ENCODE measurements around the gene HCAR3. TPM values are rescaled to one million over a fixed set of nuclear protein-coding genes. Genes with fewer than 3 reads are reported as not detected.
A peak's percentile ranks its signal among the peaks of the same experiment; 100 is the strongest.
"Not testable (repeated sequence)": the region's sequence is repeated elsewhere in the genome, so short reads cannot be mapped to it uniquely, and the experiment has no call there.

The HCAR3 gene
- 10 to 100 TPM in 1 of 2 donors, 1 to 10 TPM in 1; 7.5 to 10.2 TPM for polyA plus RNA-seq

DNA sequence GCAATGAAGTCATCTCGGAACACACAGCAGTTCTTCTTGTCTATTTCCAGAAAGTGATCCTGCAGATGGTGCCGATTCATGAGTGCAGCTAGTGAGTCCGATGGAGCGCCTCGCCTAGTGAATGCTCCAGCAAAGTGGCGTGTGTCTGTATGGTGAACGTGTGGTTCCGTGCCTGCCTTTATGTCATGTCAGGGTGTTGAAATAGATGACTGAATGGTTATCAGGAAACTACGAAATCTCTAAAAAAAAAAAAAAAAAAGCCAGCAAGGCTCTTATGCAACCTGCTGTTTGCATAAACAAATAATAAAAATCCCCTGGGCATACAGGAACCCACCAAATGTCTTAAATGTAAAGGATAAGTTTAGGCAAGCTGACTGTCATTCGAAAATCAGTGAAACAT, at the start of gene HCAR3:
Gene HCAR3 (minus strand): TSS at position 154 of the 400 bp plus-strand sequence. CDS start 74 bp downstream, at position 80.
- H3K4me1 ChIP-seq (ENCODE audit: control insufficient read depth in 2 of 2, insufficient read depth in 2 of 2, low read length in 1 of 2); H3K27me3 ChIP-seq (ENCODE audit: control insufficient read depth in 1 of 2, insufficient read depth in 2 of 2, low read length in 2 of 2); H3K36me3 ChIP-seq (ENCODE audit: control insufficient read depth in 2 of 2, insufficient read depth in 2 of 2, low read length in 1 of 2); H3K9me3 ChIP-seq (ENCODE audit: control insufficient read depth in 2 of 2, insufficient read depth in 1 of 2, low read depth in 1 of 2, low read length in 1 of 2): not testable (repeated sequence)
- Histone ChIP-seq H3K4me3 (ENCODE audit: low read depth in 1 of 2, low read length in 2 of 2) (peak within 1 kb of the TSS; percentile 28 to 41), H3K27ac (ENCODE audit: low read depth in 2 of 2, low read length in 1 of 2) (peak within 1 kb of the TSS; percentile 59 to 85)
- WGBS, 2 donors = 56 to 57% methylated on average over 10 of the region's 10 CpGs

DNA sequence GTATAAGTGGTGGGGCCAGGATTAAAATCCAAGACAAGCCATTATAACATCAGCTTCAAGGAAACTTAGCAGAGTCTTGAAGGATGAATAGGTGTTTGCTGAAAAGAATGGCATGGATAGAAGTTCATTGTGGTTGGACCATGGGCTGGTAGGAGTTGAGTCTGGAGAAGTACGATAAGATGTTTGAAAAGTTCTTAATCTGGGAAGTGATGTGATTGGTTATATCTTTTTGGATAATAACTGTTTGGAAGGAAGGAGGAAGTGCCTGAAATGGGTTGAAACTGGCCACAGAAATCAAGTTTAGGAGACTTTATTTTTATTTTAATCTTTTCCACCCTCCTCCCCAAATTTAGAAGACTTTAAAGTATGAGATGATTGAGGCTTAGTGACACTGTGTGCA, 41.0 kb upstream of the HCAR3 start:
- 88 to 91% methylated on average over 1 of the region's 1 CpG for WGBS, 2 donors
- no peaks in the 10 kb centered on the region for H3K9me3 ChIP-seq (ENCODE audit: control insufficient read depth in 2 of 2, insufficient read depth in 1 of 2, low read depth in 1 of 2, low read length in 1 of 2)
- no peak overlapping the region for H3K27ac ChIP-seq (ENCODE audit: low read depth in 2 of 2, low read length in 1 of 2)
- H3K4me3 ChIP-seq (ENCODE audit: low read depth in 1 of 2, low read length in 2 of 2) = no peak overlapping the region
- peaks cover 0 to 12% of the 10 kb centered on the region in 2 donors for H3K36me3 ChIP-seq (ENCODE audit: control insufficient read depth in 2 of 2, insufficient read depth in 2 of 2, low read length in 1 of 2)
- no peaks in the 10 kb centered on the region for H3K27me3 ChIP-seq (ENCODE audit: control insufficient read depth in 1 of 2, insufficient read depth in 2 of 2, low read length in 2 of 2)
- peaks cover 0 to 2% of the 10 kb centered on the region in 2 donors for H3K4me1 ChIP-seq (ENCODE audit: control insufficient read depth in 2 of 2, insufficient read depth in 2 of 2, low read length in 1 of 2)

DNA sequence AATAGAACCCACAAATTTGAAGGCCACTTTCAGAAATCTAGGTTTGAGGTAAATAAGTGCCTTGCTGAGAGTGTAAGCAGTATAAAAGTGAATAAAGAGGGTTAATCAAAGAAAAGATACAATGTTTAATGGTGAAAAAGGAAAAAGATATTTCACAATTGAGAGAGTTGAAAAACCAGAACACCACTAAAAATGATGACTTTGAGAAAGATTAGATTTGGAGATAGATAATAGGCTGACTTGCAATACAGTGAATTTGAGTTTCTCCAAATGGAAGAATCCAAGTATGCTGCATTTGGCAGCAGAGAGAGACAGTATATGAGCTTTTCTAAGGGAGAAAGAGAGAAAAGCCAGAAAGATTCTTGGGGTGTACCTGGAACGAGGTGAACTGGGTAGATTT, 38.2 kb upstream of the HCAR3 start:
- Histone ChIP-seq H3K36me3 (ENCODE audit: control insufficient read depth in 2 of 2, insufficient read depth in 2 of 2, low read length in 1 of 2) (peaks cover 0 to 6% of the 10 kb centered on the region in 2 donors), H3K27me3 (ENCODE audit: control insufficient read depth in 1 of 2, insufficient read depth in 2 of 2, low read length in 2 of 2) (no peaks in the 10 kb centered on the region), H3K4me3 (ENCODE audit: low read depth in 1 of 2, low read length in 2 of 2) (no peak overlapping the region), H3K9me3 (ENCODE audit: control insufficient read depth in 2 of 2, insufficient read depth in 1 of 2, low read depth in 1 of 2, low read length in 1 of 2) (no peaks in the 10 kb centered on the region), H3K4me1 (ENCODE audit: control insufficient read depth in 2 of 2, insufficient read depth in 2 of 2, low read length in 1 of 2) (peaks cover 0 to 5% of the 10 kb centered on the region in 2 donors), H3K27ac (ENCODE audit: low read depth in 2 of 2, low read length in 1 of 2) (no peak overlapping the region)
- WGBS, 2 donors = 78 to 94% methylated on average over 1 of the region's 1 CpG

DNA sequence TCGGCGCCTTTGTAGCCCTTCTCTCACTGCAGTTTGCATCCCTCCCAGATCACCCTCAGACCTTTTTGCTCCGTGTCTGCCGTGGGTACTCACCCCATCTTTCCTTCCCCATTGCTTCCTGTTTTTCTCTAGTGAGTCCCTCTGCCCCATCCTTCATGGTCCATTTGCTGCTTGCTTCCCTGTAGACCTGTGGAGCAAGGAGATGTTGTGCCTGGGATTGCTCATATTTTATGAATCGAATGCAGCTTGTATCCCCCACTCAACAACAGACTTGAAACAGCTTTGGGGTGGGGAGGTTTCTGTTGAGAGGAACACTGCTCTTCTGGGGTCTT, 36.7 kb upstream of the HCAR3 start:
- WGBS, 2 donors = 5 to 6% methylated on average over 5 of the region's 5 CpGs
- no peaks in the 10 kb centered on the region for H3K9me3 ChIP-seq (ENCODE audit: control insufficient read depth in 2 of 2, insufficient read depth in 1 of 2, low read depth in 1 of 2, low read length in 1 of 2)

DNA sequence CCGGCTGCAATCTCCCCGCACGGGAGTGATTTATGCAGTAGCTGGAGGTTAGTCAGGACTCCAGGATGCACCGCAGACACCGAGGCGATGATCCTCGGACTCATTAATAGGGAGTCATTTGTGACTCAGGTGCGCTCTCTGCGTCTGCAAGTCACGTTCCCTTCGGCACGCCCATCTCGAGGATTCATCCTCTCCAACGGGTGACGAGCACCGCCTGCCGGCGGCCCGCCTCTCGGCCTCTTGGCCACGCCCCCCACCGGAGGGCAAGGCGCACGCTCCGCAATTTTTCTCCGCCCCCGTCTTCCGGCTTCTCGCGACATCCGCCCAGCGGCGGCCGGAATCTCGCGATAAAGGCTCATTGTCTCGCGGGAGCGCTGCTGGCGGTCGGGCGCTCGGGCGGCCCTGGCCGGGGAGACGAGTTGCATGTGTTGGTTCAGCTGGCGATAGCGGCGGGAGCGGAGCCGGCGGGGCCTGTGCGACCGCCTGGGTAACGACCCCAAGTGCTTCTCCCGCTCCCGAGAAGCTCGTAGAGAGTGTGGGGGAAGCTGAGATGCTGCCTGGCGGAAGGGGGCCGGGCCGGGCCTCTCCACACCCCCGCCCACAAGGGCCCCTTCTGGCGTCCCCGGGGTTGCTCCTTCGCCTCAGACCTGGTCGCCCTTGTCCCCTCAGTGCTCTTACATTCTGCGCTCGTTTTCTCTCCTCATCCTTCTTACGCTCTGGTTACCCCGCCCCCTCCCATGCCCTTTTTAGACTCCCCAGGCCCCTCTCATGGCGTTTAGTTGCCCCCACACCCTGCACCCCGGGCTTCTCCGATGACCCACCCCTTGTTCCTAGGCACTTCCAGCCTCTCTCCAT, 36.1 kb upstream of the HCAR3 start, which contains the start of gene DENR:
Gene DENR (plus strand): TSS at position 361 of the 855 bp plus-strand sequence. CDS start 878 bp downstream, outside the sequence.
- H3K4me1 ChIP-seq (ENCODE audit: control insufficient read depth in 2 of 2, insufficient read depth in 2 of 2, low read length in 1 of 2) = peaks cover 0 to 5% of the 10 kb centered on the region in 2 donors
- no peaks in the 10 kb centered on the region for H3K27me3 ChIP-seq (ENCODE audit: control insufficient read depth in 1 of 2, insufficient read depth in 2 of 2, low read length in 2 of 2)
- H3K27ac ChIP-seq (ENCODE audit: low read depth in 2 of 2, low read length in 1 of 2) = peak within 1 kb of the TSS; percentile 86 to 91
- H3K4me3 ChIP-seq (ENCODE audit: low read depth in 1 of 2, low read length in 2 of 2) = peak within 1 kb of the TSS; percentile 81 to 93
- 0% methylated on average over 66 to 73 of the region's 73 CpGs for WGBS, 2 donors
- peaks cover 0 to 2% of the 10 kb centered on the region in 2 donors for H3K36me3 ChIP-seq (ENCODE audit: control insufficient read depth in 2 of 2, insufficient read depth in 2 of 2, low read length in 1 of 2)
- H3K9me3 ChIP-seq (ENCODE audit: control insufficient read depth in 2 of 2, insufficient read depth in 1 of 2, low read depth in 1 of 2, low read length in 1 of 2) = no peaks in the 10 kb centered on the region

More for the DNA sequence above, 36.7 kb upstream of the HCAR3 start:
- peak overlapping the region in 1 of 2 donors; percentile 91 for H3K27ac ChIP-seq (ENCODE audit: low read depth in 2 of 2, low read length in 1 of 2)
- H3K36me3 ChIP-seq (ENCODE audit: control insufficient read depth in 2 of 2, insufficient read depth in 2 of 2, low read length in 1 of 2) = peaks cover 0 to 4% of the 10 kb centered on the region in 2 donors
- H3K4me3 ChIP-seq (ENCODE audit: low read depth in 1 of 2, low read length in 2 of 2) = peak overlapping the region; percentile 81 to 93
- H3K27me3 ChIP-seq (ENCODE audit: control insufficient read depth in 1 of 2, insufficient read depth in 2 of 2, low read length in 2 of 2) = no peaks in the 10 kb centered on the region
- peaks cover 0 to 5% of the 10 kb centered on the region in 2 donors for H3K4me1 ChIP-seq (ENCODE audit: control insufficient read depth in 2 of 2, insufficient read depth in 2 of 2, low read length in 1 of 2)

DNA sequence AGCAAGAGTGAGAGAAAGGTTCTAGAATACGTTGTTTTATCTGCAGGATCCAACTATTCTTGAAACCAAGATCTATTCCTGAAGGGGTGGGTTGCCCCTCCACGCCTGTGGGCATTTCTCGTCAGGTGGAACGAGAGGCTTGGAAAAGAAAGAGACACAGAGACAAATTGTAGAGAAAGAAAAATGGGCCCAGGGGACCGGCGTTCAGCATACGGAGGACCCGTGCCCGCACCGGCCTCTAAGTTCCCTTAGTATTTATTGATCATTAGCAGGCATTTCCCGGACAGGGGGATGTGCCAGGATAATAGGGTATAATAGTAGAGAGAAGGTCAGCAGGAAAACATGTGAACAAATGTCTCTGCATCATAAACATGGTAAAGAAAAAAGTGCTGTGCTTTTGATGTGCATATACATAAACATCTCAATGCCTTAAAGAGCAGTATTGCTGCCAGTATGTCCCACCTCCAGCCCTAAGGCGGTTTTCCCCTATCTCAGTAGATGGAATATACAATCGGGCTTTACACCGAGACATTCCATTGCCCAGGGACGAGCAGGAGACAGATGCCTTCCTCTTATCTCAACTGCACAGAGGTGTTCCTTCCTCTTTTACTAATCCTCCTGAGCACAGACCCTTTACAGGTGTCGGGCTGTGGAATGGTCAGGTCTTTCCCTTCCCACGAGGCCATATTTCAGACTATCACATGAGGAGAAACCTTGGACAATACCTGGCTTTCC, 34.3 kb upstream of the HCAR3 start:
- WGBS, 2 donors = 78 to 80% methylated on average over 17 of the region's 17 CpGs
- H3K27me3 ChIP-seq (ENCODE audit: control insufficient read depth in 1 of 2, insufficient read depth in 2 of 2, low read length in 2 of 2); H3K4me1 ChIP-seq (ENCODE audit: control insufficient read depth in 2 of 2, insufficient read depth in 2 of 2, low read length in 1 of 2); H3K4me3 ChIP-seq (ENCODE audit: low read depth in 1 of 2, low read length in 2 of 2); H3K9me3 ChIP-seq (ENCODE audit: control insufficient read depth in 2 of 2, insufficient read depth in 1 of 2, low read depth in 1 of 2, low read length in 1 of 2); H3K36me3 ChIP-seq (ENCODE audit: control insufficient read depth in 2 of 2, insufficient read depth in 2 of 2, low read length in 1 of 2): not testable (repeated sequence)
- peak overlapping the region in 1 of 2 donors; percentile 65 for H3K27ac ChIP-seq (ENCODE audit: low read depth in 2 of 2, low read length in 1 of 2)

DNA sequence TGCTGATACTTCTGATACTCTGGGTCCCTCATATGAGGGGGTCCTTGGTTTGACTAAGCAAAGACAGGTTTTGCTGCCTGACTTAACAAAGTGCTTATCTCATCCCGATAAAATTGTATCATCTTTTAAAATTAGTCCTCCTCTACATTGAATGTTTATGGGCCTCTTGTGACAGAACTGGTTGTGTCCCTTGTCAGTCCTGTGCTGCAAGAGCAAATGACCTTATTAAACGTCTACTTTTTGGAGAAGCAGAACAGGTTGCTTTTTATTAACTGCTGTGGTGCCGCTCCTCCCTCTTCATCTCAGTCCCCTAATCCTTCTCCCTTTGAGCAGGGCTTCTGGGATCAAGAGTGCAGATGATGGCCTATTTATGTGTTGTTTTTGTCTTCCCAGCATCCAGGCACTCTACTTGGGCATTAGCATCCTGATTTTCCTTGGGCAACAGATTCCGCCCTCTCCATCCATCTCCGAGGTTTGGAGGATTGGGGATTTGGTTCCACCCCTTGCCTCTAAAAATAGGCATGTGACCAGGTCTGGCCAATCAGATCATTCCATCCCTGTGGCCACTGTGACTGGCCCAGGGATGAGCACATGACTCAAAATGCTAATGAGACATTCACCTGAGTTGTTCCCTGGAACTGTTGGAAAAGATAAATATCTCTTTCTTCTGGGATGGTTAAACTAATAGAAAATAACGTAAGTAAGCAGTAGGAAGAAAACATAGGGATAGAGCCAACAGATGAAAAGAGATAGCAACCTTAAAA, 33.1 kb upstream of the HCAR3 start:
- no peaks in the 10 kb centered on the region for H3K9me3 ChIP-seq (ENCODE audit: control insufficient read depth in 2 of 2, insufficient read depth in 1 of 2, low read depth in 1 of 2, low read length in 1 of 2)
- peak overlapping the region; percentile 10 to 78 for H3K27ac ChIP-seq (ENCODE audit: low read depth in 2 of 2, low read length in 1 of 2)
- H3K27me3 ChIP-seq (ENCODE audit: control insufficient read depth in 1 of 2, insufficient read depth in 2 of 2, low read length in 2 of 2) = no peaks in the 10 kb centered on the region
- peaks cover 0 to 2% of the 10 kb centered on the region in 2 donors for H3K36me3 ChIP-seq (ENCODE audit: control insufficient read depth in 2 of 2, insufficient read depth in 2 of 2, low read length in 1 of 2)
- H3K4me1 ChIP-seq (ENCODE audit: control insufficient read depth in 2 of 2, insufficient read depth in 2 of 2, low read length in 1 of 2) = peaks cover 0 to 5% of the 10 kb centered on the region in 2 donors
- 72 to 75% methylated on average over 6 of the region's 6 CpGs for WGBS, 2 donors
- no peak overlapping the region for H3K4me3 ChIP-seq (ENCODE audit: low read depth in 1 of 2, low read length in 2 of 2)

DNA sequence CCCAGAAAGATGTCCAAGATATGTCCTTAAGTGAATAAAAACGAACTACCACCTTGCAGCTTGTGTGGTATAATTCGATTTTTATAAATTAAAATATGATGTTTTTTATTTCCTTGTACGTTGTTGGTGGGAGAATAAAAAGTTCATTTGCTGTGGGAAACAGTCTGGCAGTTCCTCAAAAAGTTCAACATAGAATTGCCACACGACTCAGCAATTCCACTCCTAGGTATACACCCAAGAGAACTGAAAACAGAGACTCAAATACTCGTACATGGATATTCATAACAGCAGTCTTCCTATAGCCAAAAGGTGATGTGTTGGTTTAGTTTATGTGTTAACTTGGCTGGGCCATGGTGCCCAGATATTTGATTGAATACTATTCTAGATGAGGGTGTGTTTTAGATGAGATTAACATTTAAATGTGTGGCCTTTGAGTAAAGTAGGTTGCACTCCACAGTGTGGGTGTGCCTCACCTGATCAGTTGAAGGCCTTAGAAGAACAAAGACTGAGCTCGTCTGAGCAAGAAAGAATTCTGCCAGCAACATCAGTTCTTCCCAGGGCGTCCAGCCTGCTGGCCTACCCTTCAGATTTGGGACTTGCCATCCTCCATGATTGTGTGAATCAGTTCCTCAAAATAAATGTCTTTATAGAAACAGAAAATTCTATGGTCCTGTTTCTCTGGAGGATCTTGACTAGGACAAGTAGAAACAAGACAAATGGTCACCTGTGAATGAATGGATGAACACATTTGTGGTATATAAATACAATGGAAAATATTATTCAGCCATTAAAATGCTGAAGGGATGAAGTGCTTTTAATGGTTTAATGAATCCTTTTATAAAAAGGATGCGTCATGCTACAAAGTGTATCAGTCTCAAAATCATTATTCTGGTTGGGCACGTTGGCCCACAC, 30.9 kb upstream of the HCAR3 start:
- Histone ChIP-seq H3K4me3 (ENCODE audit: low read depth in 1 of 2, low read length in 2 of 2) (no peak overlapping the region), H3K27ac (ENCODE audit: low read depth in 2 of 2, low read length in 1 of 2) (peak overlapping the region; percentile 60 to 68), H3K4me1 (ENCODE audit: control insufficient read depth in 2 of 2, insufficient read depth in 2 of 2, low read length in 1 of 2) (peaks cover 0 to 3% of the 10 kb centered on the region in 2 donors), H3K9me3 (ENCODE audit: control insufficient read depth in 2 of 2, insufficient read depth in 1 of 2, low read depth in 1 of 2, low read length in 1 of 2) (no peaks in the 10 kb centered on the region), H3K36me3 (ENCODE audit: control insufficient read depth in 2 of 2, insufficient read depth in 2 of 2, low read length in 1 of 2) (no peaks in the 10 kb centered on the region), H3K27me3 (ENCODE audit: control insufficient read depth in 1 of 2, insufficient read depth in 2 of 2, low read length in 2 of 2) (no peaks in the 10 kb centered on the region)
- 68 to 69% methylated on average over 9 of the region's 9 CpGs for WGBS, 2 donors
